ENCODE data around the gene CREB5. TPM values are rescaled to one million over a fixed set of nuclear protein-coding genes. Genes with fewer than 3 reads are reported as not detected.

Gene CREB5
- total RNA-seq, 1 experiment from 2014 or later: 1.3 TPM

DNA sequence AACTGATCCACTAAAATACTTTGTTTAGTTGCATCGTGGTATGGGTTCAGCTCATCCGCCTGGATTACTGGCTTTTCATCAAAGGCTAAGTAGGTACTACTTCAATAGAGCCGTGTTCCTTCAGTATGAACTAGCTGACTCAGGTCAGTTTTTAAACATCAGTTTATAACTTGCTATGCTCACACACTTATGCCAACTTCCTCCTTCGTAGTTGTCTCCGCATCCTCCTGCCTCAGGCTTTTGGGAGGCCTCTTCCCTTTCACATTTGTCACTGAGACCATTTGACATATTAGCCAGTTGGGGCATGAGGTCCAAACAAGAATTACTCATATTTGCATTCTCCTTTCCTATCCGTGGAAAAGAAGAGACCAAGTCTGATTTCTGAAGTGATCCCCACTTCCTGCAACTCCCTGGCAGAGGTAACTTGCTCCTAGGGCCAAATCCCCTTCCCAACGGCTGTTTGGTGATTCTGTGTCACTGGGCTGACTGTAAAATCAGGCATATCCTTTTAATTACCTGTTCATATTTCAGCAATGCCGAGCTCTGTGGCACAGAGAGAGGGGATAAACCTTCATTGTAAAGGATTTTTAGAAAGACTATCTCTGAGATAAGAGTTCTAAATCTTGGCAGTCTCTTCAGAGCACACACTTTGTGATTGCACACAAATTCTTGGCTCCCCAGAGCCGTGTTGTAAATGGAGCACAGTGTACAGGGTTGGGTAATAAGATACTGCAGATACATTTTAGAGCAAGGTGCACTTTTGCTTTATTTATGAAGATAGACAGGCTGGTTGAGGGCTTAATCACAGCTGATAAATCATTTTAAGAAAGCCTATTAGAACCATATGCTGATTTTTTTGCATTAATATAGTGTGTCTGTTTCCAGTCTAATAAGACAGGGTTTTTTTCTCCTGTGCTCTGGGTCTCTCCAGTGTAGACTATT lies 108.0 kb downstream of the CREB5 start:
- Mint-ChIP-seq H3K4me1 (peaks cover 32% of the 10 kb centered on the region), H3K9me3 (no peaks in the 10 kb centered on the region), H3K27ac (no peak overlapping the region), H3K4me3 (no peak overlapping the region), H3K36me3 (no peaks in the 10 kb centered on the region), H3K27me3 (ENCODE audit: low read depth) (no peaks in the 10 kb centered on the region)
- DNase-seq (ENCODE audit: low spot score) (no peak), ATAC-seq (no peak)
- ChIA-PET CTCF (no interaction called here), POLR2A (no interaction called here)
- TF ChIP-seq MYBL2 (CRISPR knock-in tag; IDR thresholded peaks at IDR 0.05) (no peak), SP1 (CRISPR knock-in tag; conservative IDR thresholded peaks at IDR 0.05) (no peak), RELA (CRISPR knock-in tag; IDR thresholded peaks at IDR 0.05; ENCODE audit: borderline replicate concordance) (no peak), NFATC4 (CRISPR knock-in tag; IDR thresholded peaks at IDR 0.05) (no peak), NR3C1 (CRISPR knock-in tag; conservative IDR thresholded peaks at IDR 0.05; ENCODE audit: low read depth) (no peak), IRF2 (CRISPR knock-in tag; IDR thresholded peaks at IDR 0.05; ENCODE audit: borderline replicate concordance, low read depth) (no peak)
- TF ChIP-seq, protein P1, sequence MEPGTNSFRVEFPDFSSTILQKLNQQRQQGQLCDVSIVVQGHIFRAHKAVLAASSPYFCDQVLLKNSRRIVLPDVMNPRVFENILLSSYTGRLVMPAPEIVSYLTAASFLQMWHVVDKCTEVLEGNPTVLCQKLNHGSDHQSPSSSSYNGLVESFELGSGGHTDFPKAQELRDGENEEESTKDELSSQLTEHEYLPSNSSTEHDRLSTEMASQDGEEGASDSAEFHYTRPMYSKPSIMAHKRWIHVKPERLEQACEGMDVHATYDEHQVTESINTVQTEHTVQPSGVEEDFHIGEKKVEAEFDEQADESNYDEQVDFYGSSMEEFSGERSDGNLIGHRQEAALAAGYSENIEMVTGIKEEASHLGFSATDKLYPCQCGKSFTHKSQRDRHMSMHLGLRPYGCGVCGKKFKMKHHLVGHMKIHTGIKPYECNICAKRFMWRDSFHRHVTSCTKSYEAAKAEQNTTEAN (CRISPR knock-in tag; IDR thresholded peaks at IDR 0.05): no peak
- TF ChIP-seq, protein P2, sequence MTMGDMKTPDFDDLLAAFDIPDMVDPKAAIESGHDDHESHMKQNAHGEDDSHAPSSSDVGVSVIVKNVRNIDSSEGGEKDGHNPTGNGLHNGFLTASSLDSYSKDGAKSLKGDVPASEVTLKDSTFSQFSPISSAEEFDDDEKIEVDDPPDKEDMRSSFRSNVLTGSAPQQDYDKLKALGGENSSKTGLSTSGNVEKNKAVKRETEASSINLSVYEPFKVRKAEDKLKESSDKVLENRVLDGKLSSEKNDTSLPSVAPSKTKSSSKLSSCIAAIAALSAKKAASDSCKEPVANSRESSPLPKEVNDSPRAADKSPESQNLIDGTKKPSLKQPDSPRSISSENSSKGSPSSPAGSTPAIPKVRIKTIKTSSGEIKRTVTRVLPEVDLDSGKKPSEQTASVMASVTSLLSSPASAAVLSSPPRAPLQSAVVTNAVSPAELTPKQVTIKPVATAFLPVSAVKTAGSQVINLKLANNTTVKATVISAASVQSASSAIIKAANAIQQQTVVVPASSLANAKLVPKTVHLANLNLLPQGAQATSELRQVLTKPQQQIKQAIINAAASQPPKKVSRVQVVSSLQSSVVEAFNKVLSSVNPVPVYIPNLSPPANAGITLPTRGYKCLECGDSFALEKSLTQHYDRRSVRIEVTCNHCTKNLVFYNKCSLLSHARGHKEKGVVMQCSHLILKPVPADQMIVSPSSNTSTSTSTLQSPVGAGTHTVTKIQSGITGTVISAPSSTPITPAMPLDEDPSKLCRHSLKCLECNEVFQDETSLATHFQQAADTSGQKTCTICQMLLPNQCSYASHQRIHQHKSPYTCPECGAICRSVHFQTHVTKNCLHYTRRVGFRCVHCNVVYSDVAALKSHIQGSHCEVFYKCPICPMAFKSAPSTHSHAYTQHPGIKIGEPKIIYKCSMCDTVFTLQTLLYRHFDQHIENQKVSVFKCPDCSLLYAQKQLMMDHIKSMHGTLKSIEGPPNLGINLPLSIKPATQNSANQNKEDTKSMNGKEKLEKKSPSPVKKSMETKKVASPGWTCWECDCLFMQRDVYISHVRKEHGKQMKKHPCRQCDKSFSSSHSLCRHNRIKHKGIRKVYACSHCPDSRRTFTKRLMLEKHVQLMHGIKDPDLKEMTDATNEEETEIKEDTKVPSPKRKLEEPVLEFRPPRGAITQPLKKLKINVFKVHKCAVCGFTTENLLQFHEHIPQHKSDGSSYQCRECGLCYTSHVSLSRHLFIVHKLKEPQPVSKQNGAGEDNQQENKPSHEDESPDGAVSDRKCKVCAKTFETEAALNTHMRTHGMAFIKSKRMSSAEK (CRISPR knock-in tag; IDR thresholded peaks at IDR 0.05; ENCODE audit: borderline replicate concordance): no peak
- TF ChIP-seq, protein P3, sequence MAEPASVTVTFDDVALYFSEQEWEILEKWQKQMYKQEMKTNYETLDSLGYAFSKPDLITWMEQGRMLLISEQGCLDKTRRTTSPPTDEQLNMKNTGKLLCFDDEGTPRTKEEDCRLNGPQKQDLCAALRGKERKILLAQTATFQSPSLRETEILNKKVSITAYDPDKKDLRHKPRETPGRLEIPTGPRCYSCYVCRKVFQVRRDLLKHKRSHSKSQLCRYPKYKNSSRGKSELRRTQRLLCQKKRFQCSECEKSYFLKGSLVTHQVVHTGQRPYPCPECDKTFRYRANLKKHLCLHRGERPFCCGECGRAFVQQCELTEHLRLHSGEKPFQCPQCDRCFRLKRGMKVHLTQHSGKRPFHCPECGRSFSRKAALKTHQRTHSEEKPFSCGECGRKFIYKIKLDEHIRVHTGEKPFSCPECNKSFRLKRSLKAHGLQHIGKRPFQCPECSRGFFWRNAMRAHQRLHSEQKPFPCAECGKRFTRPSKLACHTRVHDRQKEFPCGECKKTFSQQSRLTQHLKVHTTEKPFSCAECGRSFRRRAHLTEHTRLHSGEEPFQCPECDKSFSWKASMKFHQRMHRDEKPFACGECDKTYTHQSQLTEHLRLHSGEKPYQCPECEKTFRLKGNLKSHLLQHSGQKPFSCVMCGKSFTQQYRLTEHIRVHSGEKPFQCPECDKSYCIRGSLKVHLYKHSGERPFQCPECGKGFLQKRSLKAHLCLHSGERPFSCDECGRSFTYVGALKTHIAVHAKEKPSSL (CRISPR knock-in tag; conservative IDR thresholded peaks at IDR 0.05): no peak
- TF ChIP-seq, protein P4, sequence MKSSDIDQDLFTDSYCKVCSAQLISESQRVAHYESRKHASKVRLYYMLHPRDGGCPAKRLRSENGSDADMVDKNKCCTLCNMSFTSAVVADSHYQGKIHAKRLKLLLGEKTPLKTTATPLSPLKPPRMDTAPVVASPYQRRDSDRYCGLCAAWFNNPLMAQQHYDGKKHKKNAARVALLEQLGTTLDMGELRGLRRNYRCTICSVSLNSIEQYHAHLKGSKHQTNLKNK (CRISPR knock-in tag; IDR thresholded peaks at IDR 0.05): no peak
- TF ChIP-seq, protein P5, sequence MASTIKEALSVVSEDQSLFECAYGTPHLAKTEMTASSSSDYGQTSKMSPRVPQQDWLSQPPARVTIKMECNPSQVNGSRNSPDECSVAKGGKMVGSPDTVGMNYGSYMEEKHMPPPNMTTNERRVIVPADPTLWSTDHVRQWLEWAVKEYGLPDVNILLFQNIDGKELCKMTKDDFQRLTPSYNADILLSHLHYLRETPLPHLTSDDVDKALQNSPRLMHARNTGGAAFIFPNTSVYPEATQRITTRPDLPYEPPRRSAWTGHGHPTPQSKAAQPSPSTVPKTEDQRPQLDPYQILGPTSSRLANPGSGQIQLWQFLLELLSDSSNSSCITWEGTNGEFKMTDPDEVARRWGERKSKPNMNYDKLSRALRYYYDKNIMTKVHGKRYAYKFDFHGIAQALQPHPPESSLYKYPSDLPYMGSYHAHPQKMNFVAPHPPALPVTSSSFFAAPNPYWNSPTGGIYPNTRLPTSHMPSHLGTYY (CRISPR knock-in tag; IDR thresholded peaks at IDR 0.05): no peak

DNA sequence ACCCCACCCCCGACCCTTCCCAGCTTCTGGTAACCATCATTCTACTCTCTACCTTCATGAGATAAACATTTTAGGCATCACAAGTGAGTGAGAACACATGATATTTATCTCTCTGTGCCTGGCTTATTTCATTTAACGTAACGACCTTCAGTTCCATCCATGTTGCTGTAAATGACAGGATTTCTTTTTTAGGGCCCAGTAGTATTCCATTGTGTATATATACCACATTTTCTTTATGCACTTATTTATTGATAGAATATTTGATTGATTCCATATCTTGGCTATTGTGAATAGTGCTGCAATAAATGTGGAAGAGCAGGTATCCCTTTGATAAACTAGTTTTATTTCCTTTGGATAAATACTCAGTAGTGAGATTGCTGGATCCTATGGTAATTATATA lies 112.7 kb downstream of the CREB5 start:
- POLR2A ChIA-PET: no interaction called here
- Mint-ChIP-seq H3K27ac (no peak overlapping the region), H3K4me1 (peaks cover 7% of the 10 kb centered on the region), H3K4me3 (no peak overlapping the region), H3K27me3 (ENCODE audit: low read depth) (no peaks in the 10 kb centered on the region), H3K36me3 (no peaks in the 10 kb centered on the region), H3K9me3 (no peaks in the 10 kb centered on the region)
- ATAC-seq (no peak), DNase-seq (ENCODE audit: low spot score) (no peak)
- CTCF ChIA-PET: no interaction called here
- TF ChIP-seq, protein P6, sequence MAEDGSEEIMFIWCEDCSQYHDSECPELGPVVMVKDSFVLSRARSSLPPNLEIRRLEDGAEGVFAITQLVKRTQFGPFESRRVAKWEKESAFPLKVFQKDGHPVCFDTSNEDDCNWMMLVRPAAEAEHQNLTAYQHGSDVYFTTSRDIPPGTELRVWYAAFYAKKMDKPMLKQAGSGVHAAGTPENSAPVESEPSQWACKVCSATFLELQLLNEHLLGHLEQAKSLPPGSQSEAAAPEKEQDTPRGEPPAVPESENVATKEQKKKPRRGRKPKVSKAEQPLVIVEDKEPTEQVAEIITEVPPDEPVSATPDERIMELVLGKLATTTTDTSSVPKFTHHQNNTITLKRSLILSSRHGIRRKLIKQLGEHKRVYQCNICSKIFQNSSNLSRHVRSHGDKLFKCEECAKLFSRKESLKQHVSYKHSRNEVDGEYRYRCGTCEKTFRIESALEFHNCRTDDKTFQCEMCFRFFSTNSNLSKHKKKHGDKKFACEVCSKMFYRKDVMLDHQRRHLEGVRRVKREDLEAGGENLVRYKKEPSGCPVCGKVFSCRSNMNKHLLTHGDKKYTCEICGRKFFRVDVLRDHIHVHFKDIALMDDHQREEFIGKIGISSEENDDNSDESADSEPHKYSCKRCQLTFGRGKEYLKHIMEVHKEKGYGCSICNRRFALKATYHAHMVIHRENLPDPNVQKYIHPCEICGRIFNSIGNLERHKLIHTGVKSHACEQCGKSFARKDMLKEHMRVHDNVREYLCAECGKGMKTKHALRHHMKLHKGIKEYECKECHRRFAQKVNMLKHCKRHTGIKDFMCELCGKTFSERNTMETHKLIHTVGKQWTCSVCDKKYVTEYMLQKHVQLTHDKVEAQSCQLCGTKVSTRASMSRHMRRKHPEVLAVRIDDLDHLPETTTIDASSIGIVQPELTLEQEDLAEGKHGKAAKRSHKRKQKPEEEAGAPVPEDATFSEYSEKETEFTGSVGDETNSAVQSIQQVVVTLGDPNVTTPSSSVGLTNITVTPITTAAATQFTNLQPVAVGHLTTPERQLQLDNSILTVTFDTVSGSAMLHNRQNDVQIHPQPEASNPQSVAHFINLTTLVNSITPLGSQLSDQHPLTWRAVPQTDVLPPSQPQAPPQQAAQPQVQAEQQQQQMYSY (CRISPR knock-in tag; IDR thresholded peaks at IDR 0.05): no peak
- TF ChIP-seq SOX15 (CRISPR knock-in tag; IDR thresholded peaks at IDR 0.05) (no peak), OVOL2 (CRISPR knock-in tag; IDR thresholded peaks at IDR 0.05; ENCODE audit: borderline replicate concordance) (no peak)
- TF ChIP-seq, protein P7, sequence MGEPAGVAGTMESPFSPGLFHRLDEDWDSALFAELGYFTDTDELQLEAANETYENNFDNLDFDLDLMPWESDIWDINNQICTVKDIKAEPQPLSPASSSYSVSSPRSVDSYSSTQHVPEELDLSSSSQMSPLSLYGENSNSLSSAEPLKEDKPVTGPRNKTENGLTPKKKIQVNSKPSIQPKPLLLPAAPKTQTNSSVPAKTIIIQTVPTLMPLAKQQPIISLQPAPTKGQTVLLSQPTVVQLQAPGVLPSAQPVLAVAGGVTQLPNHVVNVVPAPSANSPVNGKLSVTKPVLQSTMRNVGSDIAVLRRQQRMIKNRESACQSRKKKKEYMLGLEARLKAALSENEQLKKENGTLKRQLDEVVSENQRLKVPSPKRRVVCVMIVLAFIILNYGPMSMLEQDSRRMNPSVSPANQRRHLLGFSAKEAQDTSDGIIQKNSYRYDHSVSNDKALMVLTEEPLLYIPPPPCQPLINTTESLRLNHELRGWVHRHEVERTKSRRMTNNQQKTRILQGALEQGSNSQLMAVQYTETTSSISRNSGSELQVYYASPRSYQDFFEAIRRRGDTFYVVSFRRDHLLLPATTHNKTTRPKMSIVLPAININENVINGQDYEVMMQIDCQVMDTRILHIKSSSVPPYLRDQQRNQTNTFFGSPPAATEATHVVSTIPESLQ (CRISPR knock-in tag; IDR thresholded peaks at IDR 0.05): no peak
- TF ChIP-seq, protein P8, sequence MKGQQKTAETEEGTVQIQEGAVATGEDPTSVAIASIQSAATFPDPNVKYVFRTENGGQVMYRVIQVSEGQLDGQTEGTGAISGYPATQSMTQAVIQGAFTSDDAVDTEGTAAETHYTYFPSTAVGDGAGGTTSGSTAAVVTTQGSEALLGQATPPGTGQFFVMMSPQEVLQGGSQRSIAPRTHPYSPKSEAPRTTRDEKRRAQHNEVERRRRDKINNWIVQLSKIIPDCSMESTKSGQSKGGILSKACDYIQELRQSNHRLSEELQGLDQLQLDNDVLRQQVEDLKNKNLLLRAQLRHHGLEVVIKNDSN (CRISPR knock-in tag; IDR thresholded peaks at IDR 0.05): no peak
- TF ChIP-seq, protein P9, sequence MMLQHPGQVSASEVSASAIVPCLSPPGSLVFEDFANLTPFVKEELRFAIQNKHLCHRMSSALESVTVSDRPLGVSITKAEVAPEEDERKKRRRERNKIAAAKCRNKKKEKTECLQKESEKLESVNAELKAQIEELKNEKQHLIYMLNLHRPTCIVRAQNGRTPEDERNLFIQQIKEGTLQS (CRISPR knock-in tag; conservative IDR thresholded peaks at IDR 0.05): no peak
